H7 (cell line): Measurements from ENCODE around the gene NCLN. TPM values are rescaled to one million over a fixed set of nuclear protein-coding genes. Genes with fewer than 3 reads are reported as not detected.
"Not testable (repeated sequence)": the region's sequence is repeated elsewhere in the genome, so short reads cannot be mapped to it uniquely, and the experiment has no call there.

Experiments used
- DNase-seq: peaks from one replicate; pipeline ENCODE4 v3.0.0; 2012
- H3K27me3 ChIP-seq: 2 replicates; pipeline ENCODE4 v1.6.0; 2011; ENCODE audit warnings: mild to moderate bottlenecking, low read length; ENCODE audit not compliant: control insufficient read depth, insufficient read depth
- H3K36me3 ChIP-seq: replicated peaks from 2 replicates; pipeline ENCODE4 v1.5.1; 2011; ENCODE audit warnings: low read length; ENCODE audit not compliant: control insufficient read depth, insufficient read depth
- H3K4me3 ChIP-seq: 2 replicates; pipeline ENCODE4 v1.5.1; 2011; ENCODE audit warnings: low read depth, mild to moderate bottlenecking, control low read depth, low read length, moderate library complexity; ENCODE audit not compliant: insufficient read depth
- total RNA-seq: library from RNA; depleted of rRNA; stranded (reverse); fragments of >200 nt; shearing (Covaris generic); gene quantifications from 2 replicates; pipeline ENCODE4 v1.2.3, GENCODE V29; 2014

NCLN gene
- total RNA-seq, 1 experiment from 2014 or later = 82.8 TPM

DNA sequence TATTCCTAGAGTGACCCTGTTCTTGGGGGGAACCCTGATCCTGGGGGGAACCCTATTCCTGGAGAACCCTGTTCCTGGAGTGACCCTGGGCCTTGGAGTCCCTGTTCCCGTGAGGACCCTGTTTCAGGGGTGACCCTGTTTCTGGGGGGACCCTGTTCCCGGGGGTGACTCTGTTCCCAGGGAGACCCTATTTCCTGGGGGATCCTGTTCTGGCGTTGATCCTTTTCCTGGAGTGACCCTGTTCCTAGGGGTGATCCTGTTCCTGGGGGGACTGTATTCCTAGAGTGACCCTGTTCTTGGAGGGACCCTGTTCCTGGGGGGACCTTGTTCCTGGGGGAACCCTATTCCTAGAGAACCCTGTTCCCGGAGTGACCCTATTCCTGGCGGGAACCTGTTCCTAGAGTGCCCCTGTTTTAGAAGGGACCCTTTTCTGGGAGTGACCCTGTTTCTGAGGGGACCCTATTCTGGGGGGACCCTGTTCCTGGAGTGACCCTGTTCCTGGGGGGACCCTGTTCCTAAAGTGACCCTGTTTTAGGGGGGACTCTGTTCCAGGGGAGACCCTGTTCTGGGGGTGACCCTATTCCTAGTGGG, 34.9 kb upstream of the NCLN start:
- Histone ChIP-seq H3K36me3 (no peaks in the 10 kb centered on the region), H3K4me3 (no peak overlapping the region), H3K27me3 (no peaks in the 10 kb centered on the region; the same call in 1 of the 2 replicates)
- no peak for DNase-seq

DNA sequence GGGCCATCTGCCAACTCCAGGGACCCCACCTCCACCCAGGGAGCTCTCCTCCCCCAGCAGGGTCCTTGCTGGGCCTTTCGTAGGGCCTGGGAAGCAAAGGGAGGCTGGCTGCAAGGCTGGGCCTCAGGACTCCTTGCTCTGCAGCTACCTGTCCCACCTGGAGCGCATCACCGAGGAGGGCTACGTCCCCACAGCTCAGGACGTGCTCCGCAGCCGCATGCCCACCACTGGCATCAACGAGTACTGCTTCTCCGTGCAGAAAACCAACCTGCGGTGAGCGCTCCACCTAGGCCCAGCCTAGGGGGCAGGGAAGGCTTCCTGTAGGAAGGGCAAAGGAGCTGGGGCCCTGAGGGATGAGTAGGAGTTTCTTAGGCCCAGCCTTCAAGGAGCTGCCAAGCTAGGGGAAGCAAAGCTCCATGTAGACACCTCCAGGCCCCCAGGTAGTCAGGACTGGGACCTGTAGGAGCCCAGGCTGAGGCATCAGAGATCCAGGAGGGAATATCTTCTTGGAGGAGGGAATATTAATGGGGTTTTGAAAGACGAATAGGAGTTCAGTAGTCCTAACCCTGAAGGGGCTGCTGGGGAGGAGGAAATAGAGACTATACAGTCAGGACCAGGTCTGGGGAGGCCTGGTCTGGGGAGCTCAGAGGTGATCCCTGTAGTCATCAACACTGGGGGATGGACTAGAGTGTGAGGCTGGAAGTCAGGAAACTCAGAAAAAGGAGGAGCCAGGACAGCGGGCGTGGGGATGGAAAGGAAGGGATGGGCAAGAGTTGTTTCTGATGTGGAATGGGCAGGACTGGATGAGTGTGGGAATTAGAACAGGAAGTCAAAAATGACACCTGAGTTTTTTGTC, 33.9 kb upstream of the NCLN start:
- DNase-seq = peak; percentile 46
- H3K27me3 ChIP-seq = no peaks in the 10 kb centered on the region; the same call in 1 of the 2 replicates
- no peaks in the 10 kb centered on the region for H3K36me3 ChIP-seq
- H3K4me3 ChIP-seq = no peak overlapping the region

DNA sequence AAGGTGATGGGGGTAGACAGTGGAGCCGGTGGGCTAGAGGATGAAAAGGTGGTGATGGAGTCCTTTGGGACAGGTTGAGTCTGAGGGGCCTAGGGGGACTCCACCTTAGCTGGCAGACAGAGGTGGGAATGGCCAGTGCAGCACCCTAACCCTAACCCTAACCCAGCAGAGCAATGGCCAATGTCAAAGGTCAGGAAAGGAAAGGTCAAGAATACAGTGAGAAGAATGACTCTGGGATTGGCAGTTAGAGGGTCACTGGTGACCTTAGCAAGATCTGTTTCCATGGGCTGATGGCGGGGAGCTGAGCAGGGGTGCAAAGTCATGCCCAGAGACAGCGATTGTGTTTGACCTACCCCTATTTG, 33.3 kb upstream of the NCLN start:
- Histone ChIP-seq H3K4me3 (no peak overlapping the region), H3K36me3 (no peaks in the 10 kb centered on the region), H3K27me3 (no peaks in the 10 kb centered on the region; the same call in 1 of the 2 replicates)
- DNase-seq = no peak

DNA sequence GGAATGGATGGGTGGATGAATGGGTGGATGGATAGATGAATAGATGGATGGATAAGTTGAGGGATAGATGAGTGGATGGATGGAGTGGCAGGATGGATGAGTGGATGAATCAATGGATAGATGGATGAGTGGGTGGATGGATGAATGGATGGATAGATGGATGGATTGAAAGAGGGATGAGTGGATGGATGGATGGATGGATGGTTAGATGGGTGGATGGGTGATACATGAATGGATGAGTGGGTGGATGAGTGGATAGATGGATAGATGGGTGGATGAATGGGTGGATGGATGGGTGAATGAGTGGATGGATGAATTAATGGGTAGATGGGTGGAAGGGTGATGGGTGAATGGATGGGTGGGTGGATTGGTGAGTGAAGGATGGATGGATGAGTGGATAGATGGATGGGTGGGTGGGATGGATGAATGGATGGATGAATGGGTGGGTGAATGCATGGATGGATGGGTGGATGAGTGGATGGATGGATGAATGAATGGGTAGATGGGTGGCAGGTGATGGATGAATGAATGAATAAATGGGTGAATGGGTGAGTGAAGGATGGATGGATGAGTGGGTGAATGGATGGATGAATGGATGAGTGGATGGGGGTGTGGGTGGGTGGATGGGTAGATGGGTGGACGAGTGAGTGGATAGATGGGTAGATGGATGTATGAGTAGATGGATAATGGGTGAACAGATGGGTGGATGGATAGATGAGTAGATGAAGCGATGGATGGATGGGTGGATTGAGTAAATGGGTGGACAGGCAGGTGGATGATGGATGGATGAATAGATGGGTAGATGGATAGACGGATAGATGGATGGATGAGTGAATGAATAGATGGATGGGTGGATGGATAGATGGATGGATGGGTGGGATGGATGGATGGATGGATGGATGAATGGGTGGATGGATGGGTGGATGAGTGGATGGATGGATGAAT, 32.2 kb upstream of the NCLN start:
- Histone ChIP-seq H3K4me3 (no peak overlapping the region), H3K27me3 (no peaks in the 10 kb centered on the region; the same call in 1 of the 2 replicates), H3K36me3 (no peaks in the 10 kb centered on the region)
- DNase-seq = no peak

DNA sequence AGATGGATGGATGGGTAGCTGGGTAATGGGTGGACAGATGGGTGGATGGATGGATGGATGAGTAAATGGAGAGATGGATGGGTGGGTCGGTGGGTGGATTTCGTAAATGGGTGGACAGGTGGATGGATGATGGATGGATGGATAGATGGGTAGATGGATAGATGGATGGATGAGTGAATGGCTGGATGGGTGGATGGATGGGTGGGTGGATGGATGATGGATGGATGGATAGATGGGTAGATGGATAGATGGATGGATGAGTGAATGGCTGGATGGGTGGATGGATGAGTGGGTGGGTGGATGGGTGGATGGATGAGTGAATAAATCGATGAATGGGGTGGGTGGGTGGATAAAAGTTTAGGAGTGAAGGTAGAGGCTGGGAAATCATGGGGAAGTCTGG, 31.3 kb upstream of the NCLN start:
- not testable (repeated sequence) for DNase-seq, H3K4me3 ChIP-seq, H3K27me3 ChIP-seq, H3K36me3 ChIP-seq

DNA sequence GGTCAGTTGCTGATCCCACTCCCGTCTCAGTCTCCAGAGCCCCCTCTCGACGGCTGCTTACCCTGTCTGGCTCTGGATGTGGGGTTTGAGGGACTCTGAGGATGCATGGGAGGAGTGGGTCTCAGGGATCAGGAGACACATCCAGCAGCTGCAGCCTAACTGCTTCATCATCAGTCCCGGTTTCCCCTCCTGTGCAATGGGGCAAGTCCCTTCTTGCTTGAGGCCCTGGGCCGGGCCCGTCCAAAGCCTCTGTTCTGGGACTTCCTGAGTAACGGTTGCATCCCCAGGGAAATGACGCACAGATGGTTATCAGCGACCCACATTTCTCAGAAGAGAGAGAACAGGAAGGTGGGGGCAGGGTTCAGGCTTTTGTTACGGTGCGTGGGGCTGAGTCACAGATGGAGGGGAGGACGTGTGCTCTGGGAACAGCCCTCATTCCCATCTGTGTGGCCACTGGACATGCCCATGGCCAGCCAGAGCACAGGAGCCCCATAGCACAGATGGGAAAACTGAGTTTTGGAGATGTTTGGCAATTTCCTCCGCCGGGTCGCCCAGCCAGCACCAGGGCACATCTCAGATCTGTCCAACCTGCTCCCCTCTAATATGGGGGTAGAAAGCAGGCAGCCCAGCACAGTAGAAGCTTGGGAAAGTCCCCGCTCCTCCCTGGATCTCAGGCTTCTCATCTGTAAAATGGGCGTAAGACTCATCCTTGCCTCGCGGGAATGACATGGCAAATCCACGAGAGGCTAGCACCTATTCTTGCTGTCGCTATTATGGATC, 30.6 kb upstream of the NCLN start:
- Histone ChIP-seq H3K36me3 (no peaks in the 10 kb centered on the region), H3K4me3 (no peak overlapping the region), H3K27me3 (no peaks in the 10 kb centered on the region)
- no peak for DNase-seq

DNA sequence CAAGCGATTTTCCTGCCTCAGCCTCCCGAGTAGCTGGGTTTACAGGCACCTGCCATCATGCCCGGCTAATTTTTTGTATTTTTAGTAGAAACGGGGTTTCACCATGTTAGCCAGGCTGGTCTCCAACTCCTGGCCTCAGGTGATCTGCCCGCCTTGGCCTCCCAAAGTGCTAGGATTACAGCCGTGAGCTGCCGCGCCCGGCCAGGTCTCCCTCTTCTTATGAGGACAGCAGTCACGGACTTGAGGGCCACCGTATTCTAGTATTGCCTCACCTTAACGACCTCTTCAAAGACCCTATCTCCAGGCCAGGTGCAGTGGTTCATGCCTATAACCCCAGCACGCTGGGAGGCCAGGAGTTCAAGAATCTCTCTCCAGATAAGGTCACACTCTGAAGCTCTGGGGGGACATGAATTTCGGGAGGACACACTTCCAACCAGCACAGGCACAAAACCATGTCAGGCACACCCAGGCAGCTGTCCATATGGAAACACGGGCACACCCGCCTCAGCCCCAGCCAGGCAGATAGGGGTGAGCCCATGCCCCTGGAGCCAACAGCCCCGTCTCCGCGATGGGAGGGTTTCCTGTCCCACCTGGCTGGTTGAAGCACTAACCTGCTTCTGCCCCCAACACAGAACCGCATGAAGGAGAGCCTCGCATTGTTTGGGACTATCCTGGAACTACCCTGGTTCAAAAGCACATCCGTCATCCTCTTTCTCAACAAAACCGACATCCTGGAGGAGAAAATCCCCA, 28.5 kb upstream of the NCLN start:
- DNase-seq = no peak
- H3K36me3 ChIP-seq = no peaks in the 10 kb centered on the region
- H3K27me3 ChIP-seq = no peaks in the 10 kb centered on the region; the same call in 1 of the 2 replicates
- no peak overlapping the region for H3K4me3 ChIP-seq

DNA sequence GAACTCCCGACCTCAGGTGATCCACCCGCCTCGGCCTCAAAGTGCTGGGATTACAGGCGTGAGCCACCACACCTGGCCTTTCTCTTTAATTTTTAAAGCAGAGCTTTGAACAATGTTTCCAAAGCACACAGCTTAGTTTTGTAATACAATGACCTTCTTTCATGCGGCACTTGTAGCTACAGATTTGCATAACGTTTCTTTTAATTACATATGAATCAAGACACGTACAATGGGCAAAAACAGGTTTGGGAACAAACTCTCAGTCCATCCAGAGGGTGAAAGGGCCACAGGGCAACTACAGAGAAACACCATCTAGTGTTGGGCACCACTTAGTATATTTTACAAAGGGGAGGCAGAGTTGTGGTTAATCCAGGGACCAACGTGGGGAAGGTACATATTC, 26.2 kb upstream of the NCLN start:
- Histone ChIP-seq H3K36me3 (no peaks in the 10 kb centered on the region), H3K4me3 (no peak overlapping the region), H3K27me3 (peaks cover 2% of the 10 kb centered on the region; the same call in 1 of the 2 replicates)
- peak; percentile 50 for DNase-seq

DNA sequence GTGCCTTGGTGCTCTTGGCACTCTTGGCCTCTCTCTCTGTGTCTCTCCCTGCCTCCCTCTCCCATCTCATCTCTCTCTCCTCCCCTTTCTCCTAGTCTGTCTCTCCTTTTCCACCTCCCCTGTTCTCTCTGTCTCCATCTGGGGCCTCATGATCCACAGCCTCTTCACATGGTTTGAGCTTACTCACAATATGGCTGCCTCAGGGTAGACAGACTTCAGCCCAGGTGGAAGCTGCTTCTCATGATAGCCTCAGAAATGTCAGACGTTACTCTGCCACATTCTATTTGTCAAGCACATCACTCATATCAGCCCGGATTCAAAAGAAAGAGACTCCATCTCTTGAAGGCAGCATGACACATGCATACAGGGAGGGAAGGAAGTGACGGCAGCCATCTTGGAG, 25.5 kb upstream of the NCLN start:
- Histone ChIP-seq H3K27me3 (peaks cover 2% of the 10 kb centered on the region; the same call in 1 of the 2 replicates), H3K36me3 (no peaks in the 10 kb centered on the region), H3K4me3 (no peak overlapping the region)
- DNase-seq = no peak

DNA sequence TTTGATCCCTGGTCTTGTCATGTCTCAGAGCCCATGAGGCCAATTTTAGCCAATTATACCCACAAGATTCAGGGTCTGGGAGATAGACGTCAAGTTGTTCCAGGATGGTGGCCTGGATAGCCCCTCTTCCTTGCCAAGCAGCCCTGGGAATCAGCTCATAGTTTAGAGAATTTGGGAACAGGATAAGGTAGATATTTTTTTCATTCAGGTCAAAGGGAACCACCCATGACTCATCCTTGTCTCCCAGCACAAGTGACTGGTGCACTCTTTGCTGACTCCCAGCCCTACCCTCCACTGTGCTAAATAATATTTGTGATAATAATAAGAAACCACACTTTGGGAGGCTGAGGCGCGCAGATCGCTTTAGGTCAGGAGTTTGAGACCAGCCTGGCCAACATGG, 24.3 kb upstream of the NCLN start:
- DNase-seq = no peak
- Histone ChIP-seq H3K36me3 (no peaks in the 10 kb centered on the region), H3K4me3 (no peak overlapping the region), H3K27me3 (peaks cover 2% of the 10 kb centered on the region; the same call in 1 of the 2 replicates)

DNA sequence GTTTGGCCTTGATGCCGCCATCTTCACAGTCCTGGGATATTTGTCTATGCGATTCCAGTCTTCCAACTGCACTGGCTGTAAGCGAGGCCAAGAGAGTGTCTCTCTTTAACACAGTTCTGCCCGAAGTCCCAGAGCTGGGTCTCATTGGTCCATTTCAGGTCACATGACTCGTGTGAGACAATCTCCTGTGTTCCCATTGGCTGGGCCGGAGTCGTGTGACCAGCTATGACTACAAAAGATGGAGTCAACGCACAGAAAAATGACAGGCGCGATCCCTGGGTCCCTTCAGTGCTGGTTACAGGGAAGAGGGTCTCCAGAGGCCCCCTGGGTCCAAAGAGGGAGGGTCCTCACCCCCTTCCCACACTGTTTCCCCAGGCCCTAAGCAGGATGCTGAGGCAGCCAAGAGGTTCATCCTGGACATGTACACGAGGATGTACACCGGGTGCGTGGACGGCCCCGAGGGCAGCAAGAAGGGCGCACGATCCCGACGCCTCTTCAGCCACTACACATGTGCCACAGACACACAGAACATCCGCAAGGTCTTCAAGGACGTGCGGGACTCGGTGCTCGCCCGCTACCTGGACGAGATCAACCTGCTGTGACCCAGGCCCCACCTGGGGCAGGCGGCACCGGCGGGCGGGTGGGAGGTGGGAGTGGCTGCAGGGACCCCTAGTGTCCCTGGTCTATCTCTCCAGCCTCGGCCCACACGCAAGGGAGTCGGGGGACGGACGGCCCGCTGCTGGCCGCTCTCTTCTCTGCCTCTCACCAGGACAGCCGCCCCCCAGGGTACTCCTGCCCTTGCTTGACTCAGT, 23.1 kb upstream of the NCLN start:
- Histone ChIP-seq H3K4me3 (no peak overlapping the region), H3K27me3 (peaks cover 2% of the 10 kb centered on the region; the same call in 1 of the 2 replicates), H3K36me3 (no peaks in the 10 kb centered on the region)
- peak; percentile 80 for DNase-seq

DNA sequence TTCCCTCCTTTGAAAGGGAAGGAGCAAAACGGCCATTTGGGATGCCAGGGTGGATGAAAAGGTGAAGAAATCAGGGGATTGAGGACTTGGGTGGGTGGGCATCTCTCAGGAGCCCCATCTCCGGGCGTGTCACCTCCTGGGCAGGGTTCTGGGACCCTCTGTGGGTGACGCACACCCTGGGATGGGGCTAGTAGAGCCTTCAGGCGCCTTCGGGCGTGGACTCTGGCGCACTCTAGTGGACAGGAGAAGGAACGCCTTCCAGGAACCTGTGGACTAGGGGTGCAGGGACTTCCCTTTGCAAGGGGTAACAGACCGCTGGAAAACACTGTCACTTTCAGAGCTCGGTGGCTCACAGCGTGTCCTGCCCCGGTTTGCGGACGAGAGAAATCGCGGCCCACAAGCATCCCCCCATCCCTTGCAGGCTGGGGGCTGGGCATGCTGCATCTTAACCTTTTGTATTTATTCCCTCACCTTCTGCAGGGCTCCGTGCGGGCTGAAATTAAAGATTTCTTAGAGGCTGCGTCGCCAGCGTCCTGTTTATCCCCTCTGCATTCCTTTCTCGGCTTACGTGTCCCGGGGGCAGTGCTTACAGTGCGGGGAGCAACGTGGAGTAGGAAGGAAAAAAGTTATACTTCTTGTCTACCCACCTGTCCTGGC, 22.4 kb upstream of the NCLN start:
- no peaks in the 10 kb centered on the region for H3K36me3 ChIP-seq
- peaks cover 2% of the 10 kb centered on the region; the same call in 1 of the 2 replicates for H3K27me3 ChIP-seq
- peak; percentile 98 for DNase-seq
- peak overlapping the region; percentile 19; the same call in 1 of the 2 replicates for H3K4me3 ChIP-seq
